GM12801 (cell line): ENCODE measurements around the gene DDAH2.

Experiments used
- TF ChIP-seq, protein P1 (sequence below): IDR thresholded peaks from one replicate; pipeline ENCODE4 v1.5.1; 2011; ENCODE audit warnings: control low read depth; ENCODE audit not compliant: insufficient read length; ENCODE audit errors: extremely low read depth

Gene DDAH2, protein sequence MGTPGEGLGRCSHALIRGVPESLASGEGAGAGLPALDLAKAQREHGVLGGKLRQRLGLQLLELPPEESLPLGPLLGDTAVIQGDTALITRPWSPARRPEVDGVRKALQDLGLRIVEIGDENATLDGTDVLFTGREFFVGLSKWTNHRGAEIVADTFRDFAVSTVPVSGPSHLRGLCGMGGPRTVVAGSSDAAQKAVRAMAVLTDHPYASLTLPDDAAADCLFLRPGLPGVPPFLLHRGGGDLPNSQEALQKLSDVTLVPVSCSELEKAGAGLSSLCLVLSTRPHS

GRCh38 chr6:31728767-31729514 lies at the start of gene DDAH2:
Gene DDAH2, minus strand, starts transcription at chr6:31729299. Its CDS starts 138 bp downstream, at chr6:31729161.
- TF ChIP-seq, protein P1, sequence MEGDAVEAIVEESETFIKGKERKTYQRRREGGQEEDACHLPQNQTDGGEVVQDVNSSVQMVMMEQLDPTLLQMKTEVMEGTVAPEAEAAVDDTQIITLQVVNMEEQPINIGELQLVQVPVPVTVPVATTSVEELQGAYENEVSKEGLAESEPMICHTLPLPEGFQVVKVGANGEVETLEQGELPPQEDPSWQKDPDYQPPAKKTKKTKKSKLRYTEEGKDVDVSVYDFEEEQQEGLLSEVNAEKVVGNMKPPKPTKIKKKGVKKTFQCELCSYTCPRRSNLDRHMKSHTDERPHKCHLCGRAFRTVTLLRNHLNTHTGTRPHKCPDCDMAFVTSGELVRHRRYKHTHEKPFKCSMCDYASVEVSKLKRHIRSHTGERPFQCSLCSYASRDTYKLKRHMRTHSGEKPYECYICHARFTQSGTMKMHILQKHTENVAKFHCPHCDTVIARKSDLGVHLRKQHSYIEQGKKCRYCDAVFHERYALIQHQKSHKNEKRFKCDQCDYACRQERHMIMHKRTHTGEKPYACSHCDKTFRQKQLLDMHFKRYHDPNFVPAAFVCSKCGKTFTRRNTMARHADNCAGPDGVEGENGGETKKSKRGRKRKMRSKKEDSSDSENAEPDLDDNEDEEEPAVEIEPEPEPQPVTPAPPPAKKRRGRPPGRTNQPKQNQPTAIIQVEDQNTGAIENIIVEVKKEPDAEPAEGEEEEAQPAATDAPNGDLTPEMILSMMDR: no peak

DNA sequence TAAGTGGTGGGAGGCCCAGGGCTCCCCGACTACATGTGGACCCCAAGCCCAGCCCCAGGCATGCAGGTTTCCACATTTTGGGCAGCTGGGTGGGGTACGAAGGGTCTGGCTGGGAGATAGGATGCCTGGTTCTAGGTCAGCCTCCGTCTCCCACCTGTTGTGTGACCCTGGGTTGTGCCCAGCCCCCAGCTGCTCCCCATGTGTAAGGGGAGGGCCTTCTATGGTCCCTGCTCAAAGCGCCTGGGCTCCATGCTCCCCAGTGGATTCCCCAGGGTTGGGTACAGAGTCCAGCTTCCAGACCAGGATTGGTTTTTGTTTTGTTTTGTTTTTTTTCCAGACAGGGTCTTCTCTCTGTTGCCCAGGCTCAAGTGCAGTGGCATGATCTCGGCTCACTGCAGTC lies 49.1 kb upstream of the DDAH2 start:
- TF ChIP-seq, protein P1: no peak

GRCh38 chr6:31777667-31778050 lies 48.6 kb upstream of the DDAH2 start:
- TF ChIP-seq, protein P1: no peak

DNA sequence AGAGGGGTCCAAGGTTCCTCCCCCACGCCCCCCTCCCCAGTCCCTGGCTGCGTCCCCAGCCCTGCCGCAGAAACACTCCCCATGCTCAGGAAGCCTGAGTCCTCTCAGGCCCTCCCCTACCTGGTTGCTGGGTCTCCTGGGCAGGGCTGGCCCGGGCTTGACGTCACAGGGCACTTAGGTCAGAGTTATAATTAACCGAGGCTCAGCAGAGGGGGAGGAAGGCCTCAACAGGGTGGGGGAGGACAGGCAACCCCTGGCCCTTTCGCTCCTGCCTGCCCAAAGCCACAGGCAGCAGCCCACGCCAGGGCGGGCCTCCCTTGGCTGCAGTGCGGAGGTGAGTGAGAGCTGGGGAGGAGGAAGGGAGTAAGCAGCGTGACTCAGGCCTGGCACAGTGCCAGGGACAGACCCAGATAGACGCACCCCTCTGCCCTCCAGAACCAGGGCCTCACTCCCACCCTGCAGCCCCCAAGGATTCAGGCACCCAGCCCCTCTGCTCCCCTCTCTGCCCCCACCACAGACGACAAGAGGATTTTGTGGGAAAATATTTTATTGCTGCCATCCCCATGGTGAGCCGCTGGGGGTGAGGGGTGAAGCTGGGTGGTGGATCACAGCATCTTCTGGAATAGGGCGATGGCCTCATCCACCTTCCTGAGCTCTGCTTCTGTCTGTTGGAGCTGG lies 48.0 kb upstream of the DDAH2 start, which contains the start of gene VWA7:
TSS of gene VWA7 (minus strand) at position 340 of the 678 bp plus-strand sequence. CDS start 549 bp downstream, outside the sequence.
- TF ChIP-seq, protein P1: no peak

DNA sequence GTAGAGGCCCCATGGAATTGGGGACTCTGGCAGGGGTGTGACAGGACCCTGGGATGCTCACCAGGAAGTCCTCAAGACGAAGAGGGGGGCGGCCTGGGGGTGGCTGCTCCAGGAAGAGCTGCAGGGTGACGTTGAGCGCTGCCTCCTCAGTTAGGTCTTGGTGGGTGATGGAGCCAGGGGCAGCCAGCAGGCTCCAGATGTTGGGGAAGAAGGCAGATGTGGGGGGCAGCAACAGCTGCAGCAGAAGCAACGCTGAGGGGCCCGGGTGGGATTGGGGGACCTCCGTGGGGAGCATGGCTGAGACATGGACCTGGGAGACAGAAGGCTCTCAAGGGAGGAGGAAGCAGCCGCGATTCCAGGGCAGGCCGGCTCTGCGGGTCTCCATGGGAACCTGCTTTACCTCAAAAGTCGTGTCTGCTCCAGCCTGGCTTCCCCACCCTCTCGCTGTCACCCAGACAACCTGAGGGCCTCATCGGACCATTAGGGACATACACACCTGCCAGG lies 47.4 kb upstream of the DDAH2 start:
- TF ChIP-seq, protein P1: no peak

DNA sequence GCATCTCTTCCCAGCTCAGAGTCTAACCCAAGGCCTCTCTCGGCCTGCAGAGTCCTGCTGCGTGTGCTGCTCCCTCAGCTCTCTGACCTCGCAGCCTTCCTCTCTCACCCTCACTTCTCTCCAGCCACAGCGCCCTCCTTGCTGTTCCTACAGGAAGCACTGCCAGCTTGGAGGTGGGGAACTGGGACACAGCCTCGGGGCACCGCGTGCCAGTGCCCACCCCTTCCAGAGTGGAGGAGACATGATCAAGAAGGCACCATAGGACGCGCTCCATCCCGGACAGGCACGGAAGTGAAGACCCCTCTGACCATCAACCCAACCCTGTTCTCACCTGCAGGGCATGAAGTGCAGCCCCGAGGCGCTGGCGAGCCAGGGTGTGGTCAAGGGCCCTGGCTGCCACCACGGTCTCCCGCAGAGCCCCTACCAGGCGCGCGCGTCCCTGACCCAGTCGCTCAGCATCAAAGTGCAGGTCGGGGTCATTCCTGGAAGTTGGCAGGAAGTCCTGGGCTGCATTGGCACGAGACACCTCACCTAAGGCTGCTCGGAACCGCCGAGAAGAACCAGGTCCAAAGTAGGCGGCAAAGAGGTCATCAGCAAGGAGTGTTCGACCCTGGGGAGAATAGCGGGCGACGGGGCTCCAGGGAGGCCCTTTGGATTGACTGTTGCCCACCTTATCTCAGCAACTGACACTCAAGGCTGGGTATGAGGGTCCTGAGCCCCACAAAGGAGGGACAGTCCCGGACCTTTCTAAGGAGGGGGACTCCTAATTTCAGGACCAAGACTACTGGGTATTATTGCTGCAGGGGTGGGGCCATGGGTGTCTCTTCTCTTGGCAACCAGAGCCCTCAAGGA lies 46.8 kb upstream of the DDAH2 start:
- TF ChIP-seq, protein P1: no peak
